ENCODE results near the gene NT5C2. TPM values are rescaled to one million over a fixed set of nuclear protein-coding genes. Genes with fewer than 3 reads are reported as not detected.

NT5C2 gene
- total and polyA plus RNA-seq, 8 donors = 19.4 to 45.0 (median 26.4) TPM

- Histone ChIP-seq H3K27me3 (no peaks in the 10 kb centered on the region), H3K27ac (no peak overlapping the region), H3K9me3 (no peaks in the 10 kb centered on the region), H3K4me1 (no peaks in the 10 kb centered on the region), H3K36me3 (no peaks in the 10 kb centered on the region), H3K4me3 (no peak overlapping the region)
- WGBS, 2 donors = 82 to 85% methylated on average over 8 of the region's 8 CpGs
- no peak for TF ChIP-seq CTCF (IDR thresholded peaks at IDR 0.05)
- ATAC-seq (no peak), DNase-seq (no peak), FAIRE-seq (no peak)
- intact Hi-C loops (cut with DNase I) = no loop called here
Measured at GRCh38 chr10:103044942-103045489, 148.1 kb downstream of the NT5C2 start.

GRCh38 chr10:103042908-103043307, 150.2 kb downstream of the NT5C2 start:
- DNase-seq = no peak
- Histone ChIP-seq H3K4me1 (no peaks in the 10 kb centered on the region), H3K4me3 (no peak overlapping the region), H3K27me3 (no peaks in the 10 kb centered on the region), H3K27ac (no peak overlapping the region), H3K9me3 (no peaks in the 10 kb centered on the region), H3K36me3 (no peaks in the 10 kb centered on the region)
- no peak for FAIRE-seq
- intact Hi-C loops (cut with DNase I) = no loop called here
- WGBS, 2 donors = 87 to 93% methylated on average over 7 of the region's 7 CpGs
- TF ChIP-seq CTCF (IDR thresholded peaks at IDR 0.05) = no peak
- ATAC-seq = no peak

- 86 to 97% methylated on average over 5 of the region's 5 CpGs for WGBS, 2 donors
- no peak for DNase-seq
- Histone ChIP-seq H3K36me3 (no peaks in the 10 kb centered on the region), H3K27ac (no peak overlapping the region), H3K4me3 (no peak overlapping the region), H3K4me1 (no peaks in the 10 kb centered on the region), H3K9me3 (no peaks in the 10 kb centered on the region), H3K27me3 (no peaks in the 10 kb centered on the region)
- intact Hi-C loops (cut with DNase I) = no loop called here
- FAIRE-seq = no peak
- ATAC-seq = no peak
- no peak for TF ChIP-seq CTCF (IDR thresholded peaks at IDR 0.05)
Measured at GRCh38 chr10:103042129-103042528, 150.9 kb downstream of the NT5C2 start.

GRCh38 chr10:103041391-103041790, 151.7 kb downstream of the NT5C2 start:
- ATAC-seq (no peak), DNase-seq (no peak), FAIRE-seq (no peak)
- no peak for TF ChIP-seq CTCF (IDR thresholded peaks at IDR 0.05)
- Histone ChIP-seq H3K4me3 (no peak overlapping the region), H3K4me1 (no peaks in the 10 kb centered on the region), H3K27me3 (no peaks in the 10 kb centered on the region), H3K36me3 (no peaks in the 10 kb centered on the region), H3K27ac (no peak overlapping the region), H3K9me3 (no peaks in the 10 kb centered on the region)
- WGBS, 2 donors = 91 to 92% methylated on average over 6 of the region's 6 CpGs
- intact Hi-C loops (cut with DNase I) = no loop called here

- DNase-seq (no peak), ATAC-seq (no peak), FAIRE-seq (no peak)
- Histone ChIP-seq H3K4me1 (no peaks in the 10 kb centered on the region), H3K27me3 (no peaks in the 10 kb centered on the region), H3K4me3 (no peak overlapping the region), H3K9me3 (no peaks in the 10 kb centered on the region), H3K36me3 (no peaks in the 10 kb centered on the region), H3K27ac (no peak overlapping the region)
- WGBS, 2 donors = 83 to 88% methylated on average over 4 of the region's 4 CpGs
- no peak for TF ChIP-seq CTCF (IDR thresholded peaks at IDR 0.05)
- intact Hi-C loops (cut with DNase I) = no loop called here
Measured at GRCh38 chr10:103040418-103040817, 152.7 kb downstream of the NT5C2 start.

Data from pancreas (tissue), 10 donors.